Osteocyte (in vitro differentiated cells): ENCODE data around the gene SH3TC2. TPM values are rescaled to one million over a fixed set of nuclear protein-coding genes. Genes with fewer than 3 reads are reported as not detected.

Experiments used
- DNase-seq: peaks from one replicate; pipeline ENCODE4 v3.0.0; 2021; ENCODE audit warnings: mixed read lengths; ENCODE audit not compliant: unreplicated experiment; ENCODE audit errors: extremely low spot score
- H3K27ac Mint-ChIP-seq: one replicate; pipeline ENCODE4 v1.8.0; 2021; ENCODE audit warnings: mild to moderate bottlenecking, mixed read lengths; ENCODE audit not compliant: unreplicated experiment
- H3K27me3 Mint-ChIP-seq: one replicate; pipeline ENCODE4 v1.8.0; 2021; ENCODE audit warnings: mixed read lengths; ENCODE audit not compliant: unreplicated experiment
- H3K36me3 Mint-ChIP-seq: one replicate; pipeline ENCODE4 v1.8.0; 2021; ENCODE audit warnings: mixed read lengths; ENCODE audit not compliant: unreplicated experiment
- H3K4me1 Mint-ChIP-seq: one replicate; pipeline ENCODE4 v1.8.0; 2021; ENCODE audit warnings: mixed read lengths; ENCODE audit not compliant: unreplicated experiment
- H3K4me3 Mint-ChIP-seq: one replicate; pipeline ENCODE4 v1.8.0; 2021; ENCODE audit warnings: mild to moderate bottlenecking, moderate library complexity, mixed read lengths; ENCODE audit not compliant: unreplicated experiment
- H3K9me3 Mint-ChIP-seq: one replicate; pipeline ENCODE4 v1.8.0; 2021; ENCODE audit warnings: mixed read lengths; ENCODE audit not compliant: unreplicated experiment
- CTCF ChIP-seq: fragments of 200-600 bp; sonication (generic); IDR thresholded peaks from 2 replicates; pipeline ENCODE4 v1.5.0; 2021; ENCODE audit warnings: antibody characterized with exemption, mild to moderate bottlenecking, moderate library complexity
- total RNA-seq: library from RNA; stranded (reverse); gene quantifications from 2 replicates; pipeline ENCODE4 v1.2.1, GENCODE V29; 2021

Gene SH3TC2
- total RNA-seq, 1 donor from 2014 or later: 0.83 TPM

DNA sequence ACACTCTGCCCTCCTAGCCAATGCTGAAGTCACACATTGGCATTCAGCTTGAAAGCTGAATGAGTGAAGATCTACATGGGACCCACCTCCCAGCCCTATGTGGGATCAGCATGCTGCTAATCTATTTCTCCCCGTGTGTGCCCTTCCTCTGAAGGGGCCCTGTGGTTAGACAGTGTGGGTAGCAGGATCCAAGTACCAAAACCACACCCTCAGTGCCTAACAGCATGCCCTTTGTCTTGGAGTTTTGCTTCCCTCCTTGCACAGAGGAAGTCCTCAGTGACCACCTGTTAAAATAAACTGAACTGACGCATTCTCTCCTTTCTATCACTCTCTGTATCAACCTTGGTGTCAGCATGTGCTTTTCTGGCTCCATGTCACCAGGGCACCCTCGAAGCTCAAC is 25.0 kb downstream of the SH3TC2 start:
- no peaks in the 10 kb centered on the region for H3K27me3 Mint-ChIP-seq
- H3K9me3 Mint-ChIP-seq: no peaks in the 10 kb centered on the region
- no peak overlapping the region for H3K27ac Mint-ChIP-seq
- no peak overlapping the region for H3K4me3 Mint-ChIP-seq
- no peaks in the 10 kb centered on the region for H3K36me3 Mint-ChIP-seq
- peaks cover 12% of the 10 kb centered on the region for H3K4me1 Mint-ChIP-seq
- DNase-seq: no peak
- no peak for TF ChIP-seq CTCF

- TF ChIP-seq CTCF: no peak
- Mint-ChIP-seq H3K4me1 (peaks cover 12% of the 10 kb centered on the region), H3K27ac (no peak overlapping the region)
Measured at GRCh38 chr5:149036970-149037369, 25.9 kb downstream of the SH3TC2 start.

DNA sequence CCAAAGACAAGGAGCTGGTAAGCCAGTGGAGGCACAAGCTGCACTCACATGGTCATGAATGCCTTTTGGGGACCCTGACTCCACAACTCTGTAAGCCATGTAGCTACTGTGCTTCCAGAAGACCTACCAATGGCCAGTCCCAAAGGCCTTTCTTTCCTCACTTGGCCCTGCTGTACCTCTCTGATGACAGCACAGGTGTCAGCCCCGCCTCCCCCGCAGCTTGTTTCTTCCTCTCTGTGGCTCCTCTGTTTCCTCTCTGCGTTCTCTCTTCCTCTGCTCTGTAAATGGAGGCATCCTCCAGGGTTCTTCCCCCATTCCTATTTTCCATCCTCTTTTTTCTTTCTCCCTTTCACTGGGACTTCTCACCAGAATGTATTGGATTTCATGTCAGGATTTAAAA is 26.7 kb downstream of the SH3TC2 start:
- Mint-ChIP-seq H3K27ac (no peak overlapping the region), H3K27me3 (no peaks in the 10 kb centered on the region), H3K9me3 (peaks cover 6% of the 10 kb centered on the region), H3K4me3 (no peak overlapping the region), H3K36me3 (no peaks in the 10 kb centered on the region), H3K4me1 (peaks cover 16% of the 10 kb centered on the region)
- no peak for TF ChIP-seq CTCF
- DNase-seq: no peak

More at GRCh38 chr5:149036970-149037369, 25.9 kb downstream of the SH3TC2 start:
- no peak for DNase-seq
- no peak overlapping the region for H3K4me3 Mint-ChIP-seq
- H3K9me3 Mint-ChIP-seq: peaks cover under 1% of the 10 kb centered on the region
- no peaks in the 10 kb centered on the region for H3K36me3 Mint-ChIP-seq
- H3K27me3 Mint-ChIP-seq: no peaks in the 10 kb centered on the region

DNA sequence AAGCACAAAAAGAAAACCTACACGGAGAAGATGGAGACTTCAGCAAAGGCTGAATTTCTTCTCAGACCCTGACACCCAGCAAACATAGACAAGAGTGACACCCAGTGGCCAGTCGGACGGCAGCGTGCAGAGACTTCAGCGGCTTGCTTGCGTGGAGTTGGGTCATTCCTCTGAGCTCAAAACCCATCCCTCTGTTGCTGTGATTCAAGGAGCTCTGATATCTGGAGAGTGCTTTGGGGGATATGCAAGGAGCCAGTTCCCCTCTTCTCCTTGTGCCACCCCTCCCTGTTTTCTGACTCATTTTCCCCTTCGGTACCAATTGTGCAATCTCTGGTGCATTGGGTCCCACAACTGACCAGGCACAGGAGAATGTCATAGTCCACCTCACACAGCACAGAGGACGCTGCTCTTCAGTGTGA is 27.5 kb downstream of the SH3TC2 start:
- no peaks in the 10 kb centered on the region for H3K27me3 Mint-ChIP-seq
- peak; percentile 94 for TF ChIP-seq CTCF
- H3K4me3 Mint-ChIP-seq: no peak overlapping the region
- DNase-seq: peak; percentile 92
- H3K9me3 Mint-ChIP-seq: peaks cover 6% of the 10 kb centered on the region
- peaks cover 22% of the 10 kb centered on the region for H3K4me1 Mint-ChIP-seq
- H3K36me3 Mint-ChIP-seq: no peaks in the 10 kb centered on the region
- H3K27ac Mint-ChIP-seq: no peak overlapping the region

DNA sequence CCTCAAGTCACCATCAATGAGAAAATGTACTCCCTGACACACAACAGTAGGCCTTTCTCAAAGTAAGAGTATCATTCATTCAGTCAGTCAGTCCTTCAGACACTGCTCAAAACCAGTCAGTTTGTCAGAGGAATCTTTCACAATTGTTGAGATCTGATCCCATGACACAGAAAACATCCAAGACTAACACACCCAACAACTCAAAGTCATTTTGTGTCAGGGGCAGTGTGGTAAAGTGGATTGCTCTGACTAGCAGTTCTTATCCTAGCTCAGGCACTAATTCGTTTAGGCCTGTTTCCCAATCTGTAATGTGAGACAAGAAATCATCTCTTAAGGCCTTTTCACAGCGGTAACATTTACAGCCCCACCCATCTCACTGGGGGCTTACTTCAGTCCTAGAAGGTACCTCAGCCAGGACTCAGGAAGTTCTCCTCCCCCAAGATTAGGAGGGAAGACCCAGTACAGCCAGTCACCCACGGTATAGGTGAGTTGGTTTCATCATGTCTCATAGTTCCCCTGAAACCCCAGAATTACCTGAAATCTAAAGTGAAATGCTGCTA is 31.9 kb downstream of the SH3TC2 start:
- no peak overlapping the region for H3K4me3 Mint-ChIP-seq
- no peak for TF ChIP-seq CTCF
- no peaks in the 10 kb centered on the region for H3K27me3 Mint-ChIP-seq
- peak overlapping the region; percentile 82 for H3K27ac Mint-ChIP-seq
- H3K9me3 Mint-ChIP-seq: peaks cover 6% of the 10 kb centered on the region
- H3K4me1 Mint-ChIP-seq: peaks cover 25% of the 10 kb centered on the region
- no peak for DNase-seq
- no peaks in the 10 kb centered on the region for H3K36me3 Mint-ChIP-seq
